ENCODE results near the gene NSUN7. TPM values are rescaled to one million over a fixed set of nuclear protein-coding genes. Genes with fewer than 3 reads are reported as not detected.
"Not testable (repeated sequence)": the region's sequence is repeated elsewhere in the genome, so short reads cannot be mapped to it uniquely, and the experiment has no call there.

Gene NSUN7
- polyA plus RNA-seq, 1 donor from 2014 or later, result 0.51 TPM

DNA sequence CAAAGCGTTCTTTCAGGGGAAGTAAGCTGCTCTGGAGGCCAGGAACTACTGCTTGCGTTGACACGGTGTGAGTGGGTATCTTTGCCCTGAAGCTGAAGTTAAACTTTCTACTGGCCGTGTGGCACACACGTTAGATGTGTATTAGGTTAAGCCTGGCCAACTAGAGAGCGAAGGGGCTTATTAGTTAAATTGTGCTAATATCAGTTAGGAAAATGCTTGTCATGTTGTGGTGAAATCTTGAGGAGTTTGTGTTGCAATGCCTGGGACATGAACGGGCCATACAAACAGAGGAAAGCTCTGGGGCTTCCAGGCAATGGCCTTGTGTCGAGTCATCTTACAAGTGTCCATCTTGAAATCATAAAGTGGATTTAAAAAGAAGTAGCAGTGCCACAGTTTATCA, 62.6 kb downstream of the NSUN7 start:
- Histone ChIP-seq H3K27ac (ENCODE audit: low read length) (no peak overlapping the region), H3K27me3 (ENCODE audit: insufficient read depth, low read depth, low read length) (no peaks in the 10 kb centered on the region), H3K9me3 (ENCODE audit: low read length) (no peaks in the 10 kb centered on the region), H3K9me2 (ENCODE audit: insufficient read depth, low read length) (no peaks in the 10 kb centered on the region), H3K4me2 (ENCODE audit: low read length) (no peak overlapping the region), H3K9ac (ENCODE audit: low read length) (no peak overlapping the region), H4K20me1 (ENCODE audit: insufficient read depth) (no peaks in the 10 kb centered on the region), H3K4me3 (ENCODE audit: low read length) (no peak overlapping the region), H2AFZ (ENCODE audit: low read depth, low read length) (no peak overlapping the region), H3F3A (ENCODE audit: insufficient read depth, low read length, poor library complexity, severe bottlenecking) (no peaks in the 10 kb centered on the region), H3K79me2 (replicated peaks; ENCODE audit: insufficient read depth, low read length) (no peaks in the 10 kb centered on the region), H3K36me3 (ENCODE audit: insufficient read depth, low read length) (peaks cover 11% of the 10 kb centered on the region)
- TF ChIP-seq EP300 (conservative IDR thresholded peaks at IDR 0.05; ENCODE audit: poor library complexity, severe bottlenecking) (no peak), MXI1 (conservative IDR thresholded peaks at IDR 0.05; ENCODE audit: poor library complexity, severe bottlenecking) (no peak), EZH2 (IDR thresholded peaks at IDR 0.05; ENCODE audit: borderline replicate concordance, insufficient read depth, low read length, poor library complexity, severe bottlenecking) (no peak), TAF1 (IDR thresholded peaks at IDR 0.05; ENCODE audit: low read depth) (no peak), POLR2AphosphoS5 (IDR thresholded peaks at IDR 0.05) (no peak), SMC3 (conservative IDR thresholded peaks at IDR 0.05; ENCODE audit: poor library complexity) (no peak), RAD21 (conservative IDR thresholded peaks at IDR 0.05) (no peak)
- TF ChIP-seq, protein P1, sequence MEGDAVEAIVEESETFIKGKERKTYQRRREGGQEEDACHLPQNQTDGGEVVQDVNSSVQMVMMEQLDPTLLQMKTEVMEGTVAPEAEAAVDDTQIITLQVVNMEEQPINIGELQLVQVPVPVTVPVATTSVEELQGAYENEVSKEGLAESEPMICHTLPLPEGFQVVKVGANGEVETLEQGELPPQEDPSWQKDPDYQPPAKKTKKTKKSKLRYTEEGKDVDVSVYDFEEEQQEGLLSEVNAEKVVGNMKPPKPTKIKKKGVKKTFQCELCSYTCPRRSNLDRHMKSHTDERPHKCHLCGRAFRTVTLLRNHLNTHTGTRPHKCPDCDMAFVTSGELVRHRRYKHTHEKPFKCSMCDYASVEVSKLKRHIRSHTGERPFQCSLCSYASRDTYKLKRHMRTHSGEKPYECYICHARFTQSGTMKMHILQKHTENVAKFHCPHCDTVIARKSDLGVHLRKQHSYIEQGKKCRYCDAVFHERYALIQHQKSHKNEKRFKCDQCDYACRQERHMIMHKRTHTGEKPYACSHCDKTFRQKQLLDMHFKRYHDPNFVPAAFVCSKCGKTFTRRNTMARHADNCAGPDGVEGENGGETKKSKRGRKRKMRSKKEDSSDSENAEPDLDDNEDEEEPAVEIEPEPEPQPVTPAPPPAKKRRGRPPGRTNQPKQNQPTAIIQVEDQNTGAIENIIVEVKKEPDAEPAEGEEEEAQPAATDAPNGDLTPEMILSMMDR (IDR thresholded peaks at IDR 0.05; ENCODE audit: poor library complexity, severe bottlenecking), result no peak
- TF ChIP-seq, protein P2, sequence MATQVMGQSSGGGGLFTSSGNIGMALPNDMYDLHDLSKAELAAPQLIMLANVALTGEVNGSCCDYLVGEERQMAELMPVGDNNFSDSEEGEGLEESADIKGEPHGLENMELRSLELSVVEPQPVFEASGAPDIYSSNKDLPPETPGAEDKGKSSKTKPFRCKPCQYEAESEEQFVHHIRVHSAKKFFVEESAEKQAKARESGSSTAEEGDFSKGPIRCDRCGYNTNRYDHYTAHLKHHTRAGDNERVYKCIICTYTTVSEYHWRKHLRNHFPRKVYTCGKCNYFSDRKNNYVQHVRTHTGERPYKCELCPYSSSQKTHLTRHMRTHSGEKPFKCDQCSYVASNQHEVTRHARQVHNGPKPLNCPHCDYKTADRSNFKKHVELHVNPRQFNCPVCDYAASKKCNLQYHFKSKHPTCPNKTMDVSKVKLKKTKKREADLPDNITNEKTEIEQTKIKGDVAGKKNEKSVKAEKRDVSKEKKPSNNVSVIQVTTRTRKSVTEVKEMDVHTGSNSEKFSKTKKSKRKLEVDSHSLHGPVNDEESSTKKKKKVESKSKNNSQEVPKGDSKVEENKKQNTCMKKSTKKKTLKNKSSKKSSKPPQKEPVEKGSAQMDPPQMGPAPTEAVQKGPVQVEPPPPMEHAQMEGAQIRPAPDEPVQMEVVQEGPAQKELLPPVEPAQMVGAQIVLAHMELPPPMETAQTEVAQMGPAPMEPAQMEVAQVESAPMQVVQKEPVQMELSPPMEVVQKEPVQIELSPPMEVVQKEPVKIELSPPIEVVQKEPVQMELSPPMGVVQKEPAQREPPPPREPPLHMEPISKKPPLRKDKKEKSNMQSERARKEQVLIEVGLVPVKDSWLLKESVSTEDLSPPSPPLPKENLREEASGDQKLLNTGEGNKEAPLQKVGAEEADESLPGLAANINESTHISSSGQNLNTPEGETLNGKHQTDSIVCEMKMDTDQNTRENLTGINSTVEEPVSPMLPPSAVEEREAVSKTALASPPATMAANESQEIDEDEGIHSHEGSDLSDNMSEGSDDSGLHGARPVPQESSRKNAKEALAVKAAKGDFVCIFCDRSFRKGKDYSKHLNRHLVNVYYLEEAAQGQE (IDR thresholded peaks at IDR 0.05; ENCODE audit: borderline replicate concordance), result no peak

DNA sequence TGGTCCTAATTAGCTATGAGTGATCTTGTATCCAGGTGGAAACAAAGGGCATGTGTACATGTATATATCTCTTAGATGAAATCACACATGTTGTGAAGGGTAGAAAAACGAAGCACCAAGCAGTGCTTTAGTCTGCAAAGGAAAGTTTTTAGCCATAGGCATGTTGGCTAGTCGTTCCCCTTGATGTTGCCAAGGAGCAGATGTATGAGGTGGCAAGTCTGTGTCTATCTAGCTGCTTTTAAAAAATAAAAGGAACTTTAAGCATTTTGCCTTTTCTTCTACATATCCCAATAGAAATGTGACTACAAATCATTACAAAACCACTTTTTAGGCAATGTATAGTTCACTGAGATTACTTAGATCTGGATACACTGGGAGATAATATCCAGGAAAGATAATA, 63.1 kb downstream of the NSUN7 start:
- Histone ChIP-seq H3K9ac (ENCODE audit: low read length) (no peak overlapping the region), H2AFZ (ENCODE audit: low read depth, low read length) (no peak overlapping the region), H3K27me3 (ENCODE audit: insufficient read depth, low read depth, low read length) (no peaks in the 10 kb centered on the region), H3K4me2 (ENCODE audit: low read length) (no peak overlapping the region), H3K79me2 (replicated peaks; ENCODE audit: insufficient read depth, low read length) (no peaks in the 10 kb centered on the region), H3K9me3 (ENCODE audit: low read length) (no peaks in the 10 kb centered on the region), H3F3A (ENCODE audit: insufficient read depth, low read length, poor library complexity, severe bottlenecking) (no peaks in the 10 kb centered on the region), H3K36me3 (ENCODE audit: insufficient read depth, low read length) (peaks cover 11% of the 10 kb centered on the region), H3K27ac (ENCODE audit: low read length) (no peak overlapping the region), H3K4me3 (ENCODE audit: low read length) (no peak overlapping the region), H3K9me2 (ENCODE audit: insufficient read depth, low read length) (no peaks in the 10 kb centered on the region), H4K20me1 (ENCODE audit: insufficient read depth) (no peaks in the 10 kb centered on the region)
- TF ChIP-seq, protein P2 (IDR thresholded peaks at IDR 0.05; ENCODE audit: borderline replicate concordance), result no peak
- TF ChIP-seq TAF1 (IDR thresholded peaks at IDR 0.05; ENCODE audit: low read depth) (no peak), RAD21 (conservative IDR thresholded peaks at IDR 0.05) (no peak), SMC3 (conservative IDR thresholded peaks at IDR 0.05; ENCODE audit: poor library complexity) (no peak), EP300 (conservative IDR thresholded peaks at IDR 0.05; ENCODE audit: poor library complexity, severe bottlenecking) (no peak), POLR2AphosphoS5 (IDR thresholded peaks at IDR 0.05) (no peak), EZH2 (IDR thresholded peaks at IDR 0.05; ENCODE audit: borderline replicate concordance, insufficient read depth, low read length, poor library complexity, severe bottlenecking) (no peak), MXI1 (conservative IDR thresholded peaks at IDR 0.05; ENCODE audit: poor library complexity, severe bottlenecking) (no peak)
- TF ChIP-seq, protein P1 (IDR thresholded peaks at IDR 0.05; ENCODE audit: poor library complexity, severe bottlenecking), result no peak

DNA sequence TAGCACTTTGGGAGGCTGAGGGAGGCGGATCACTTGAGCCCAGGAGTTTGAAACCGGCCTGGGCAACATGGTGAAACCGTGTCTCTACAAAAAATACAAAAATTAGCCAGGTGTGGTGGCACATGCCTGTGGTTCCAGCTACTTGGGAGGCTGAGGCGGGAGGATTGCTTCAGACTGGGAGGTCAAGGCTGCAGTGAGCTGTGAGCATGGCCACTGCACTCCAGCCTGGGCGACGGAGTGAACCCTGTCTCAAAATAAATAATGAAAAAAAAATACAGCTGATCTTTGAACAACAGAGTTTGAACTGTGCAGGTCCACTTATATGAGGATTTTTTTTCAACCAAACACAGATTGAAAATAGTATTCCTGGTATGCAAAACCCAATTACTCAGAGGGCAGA, 67.4 kb downstream of the NSUN7 start:
- not testable (repeated sequence) for H3K9ac ChIP-seq (ENCODE audit: low read length); H3K27ac ChIP-seq (ENCODE audit: low read length); H3K79me2 ChIP-seq (replicated peaks; ENCODE audit: insufficient read depth, low read length); H3K27me3 ChIP-seq (ENCODE audit: insufficient read depth, low read depth, low read length); H3K9me2 ChIP-seq (ENCODE audit: insufficient read depth, low read length); H2AFZ ChIP-seq (ENCODE audit: low read depth, low read length); H4K20me1 ChIP-seq (ENCODE audit: insufficient read depth); H3K4me2 ChIP-seq (ENCODE audit: low read length); H3F3A ChIP-seq (ENCODE audit: insufficient read depth, low read length, poor library complexity, severe bottlenecking); H3K9me3 ChIP-seq (ENCODE audit: low read length); H3K4me3 ChIP-seq (ENCODE audit: low read length)
- H3K36me3 ChIP-seq (ENCODE audit: insufficient read depth, low read length), result peaks cover 12% of the 10 kb centered on the region

Data from neural cell (in vitro differentiated cells).